UCSD-AML1 (cell line): ENCODE results near the gene BTC.
"Not testable (repeated sequence)": the region's sequence is repeated elsewhere in the genome, so short reads cannot be mapped to it uniquely, and the experiment has no call there.

Experiments used
- DNase-seq: peaks from one replicate; lab custom pipeline; 2025; ENCODE audit not compliant: unreplicated experiment; lab: John Stamatoyannopoulos, UW

Gene BTC, protein sequence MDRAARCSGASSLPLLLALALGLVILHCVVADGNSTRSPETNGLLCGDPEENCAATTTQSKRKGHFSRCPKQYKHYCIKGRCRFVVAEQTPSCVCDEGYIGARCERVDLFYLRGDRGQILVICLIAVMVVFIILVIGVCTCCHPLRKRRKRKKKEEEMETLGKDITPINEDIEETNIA

DNA sequence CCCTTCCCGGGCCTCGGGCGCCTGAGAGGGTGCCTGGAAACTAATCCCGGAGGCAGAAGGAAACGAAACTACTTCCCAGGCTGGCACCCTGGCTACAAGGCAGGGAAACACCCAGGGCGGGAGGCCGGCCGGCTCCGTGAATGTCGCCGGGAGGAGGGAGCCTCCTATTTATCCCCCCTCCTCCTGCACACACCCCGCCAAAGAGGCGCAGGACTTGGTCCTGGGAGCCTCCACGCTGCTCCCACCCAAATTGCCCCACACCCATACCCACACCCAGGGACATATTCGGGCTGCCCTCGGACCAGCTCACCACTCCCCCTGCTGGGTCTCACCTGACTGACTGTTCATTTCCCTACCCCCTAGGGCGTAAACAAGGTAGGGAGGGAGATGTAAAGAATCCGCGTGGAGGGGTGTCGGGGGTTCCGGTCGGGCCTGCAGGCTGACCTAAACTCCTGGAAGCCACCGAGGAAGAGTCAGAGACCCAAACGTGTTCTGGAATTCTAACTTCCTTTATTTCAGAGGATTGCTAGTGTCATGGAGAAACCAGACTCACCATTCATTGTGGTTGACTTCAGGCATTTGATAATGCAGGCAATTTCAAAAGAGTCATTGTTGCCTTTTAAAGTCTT, at the start of gene BTC:
Gene BTC (minus strand): TSS at position 142 of the 629 bp plus-strand sequence. CDS start 198 bp downstream, outside the sequence.
- DNase-seq = no peak

DNA sequence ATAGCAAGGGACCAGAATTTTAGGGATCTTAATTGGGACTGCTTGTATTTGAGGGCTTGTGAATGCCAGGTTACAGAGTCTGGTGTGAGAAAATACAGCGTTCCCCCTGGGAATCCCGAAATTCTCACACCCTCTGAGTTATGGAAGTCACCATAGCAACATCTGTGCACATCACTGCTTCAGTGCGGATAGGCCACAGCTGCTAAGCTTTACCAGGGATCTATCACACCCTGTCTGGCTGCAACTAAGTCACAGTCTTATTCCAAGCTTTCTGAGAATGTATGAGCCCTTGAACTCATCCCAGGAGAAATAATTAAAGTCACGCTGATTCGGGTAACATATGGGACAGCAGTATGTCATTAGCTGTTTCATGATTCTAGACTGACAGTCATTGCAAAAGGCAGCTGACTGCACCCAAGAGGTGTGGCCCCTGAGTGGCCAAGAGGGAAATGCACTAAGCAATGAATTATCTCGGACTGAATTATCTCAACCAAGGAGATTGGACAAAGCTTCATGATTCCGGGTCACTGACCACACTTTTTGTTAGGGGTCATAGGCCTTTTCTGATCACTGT, 46.7 kb upstream of the BTC start:
- no peak for DNase-seq

DNA sequence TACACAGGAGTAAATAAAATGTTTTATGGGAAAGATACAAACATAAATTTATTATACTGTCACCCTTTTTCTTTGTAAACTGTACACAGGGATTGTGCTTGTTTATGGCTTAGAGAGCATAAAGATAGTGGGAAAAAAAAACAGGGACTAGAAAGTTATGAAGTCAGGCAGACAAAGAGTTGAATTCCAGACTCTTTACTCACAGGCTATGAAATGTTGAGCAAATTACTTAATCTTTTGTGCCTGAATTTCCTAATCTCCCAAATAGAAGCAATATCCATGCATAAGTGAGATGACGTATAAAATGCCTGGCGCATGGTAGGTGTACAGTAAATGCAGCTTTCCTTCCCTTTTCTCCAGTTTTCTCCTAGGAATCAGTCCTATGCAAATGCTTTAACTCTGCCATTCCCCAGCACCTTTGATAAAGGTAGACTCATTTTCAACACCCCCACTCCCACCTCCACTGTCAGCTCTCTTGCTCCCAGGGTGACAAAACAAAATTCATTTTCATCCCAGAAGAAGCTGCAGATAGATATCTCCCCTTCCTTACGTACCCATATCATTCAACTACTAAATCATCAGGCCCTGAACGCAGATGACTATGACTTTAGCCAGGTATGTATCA, 44.5 kb upstream of the BTC start:
- no peak for DNase-seq

DNA sequence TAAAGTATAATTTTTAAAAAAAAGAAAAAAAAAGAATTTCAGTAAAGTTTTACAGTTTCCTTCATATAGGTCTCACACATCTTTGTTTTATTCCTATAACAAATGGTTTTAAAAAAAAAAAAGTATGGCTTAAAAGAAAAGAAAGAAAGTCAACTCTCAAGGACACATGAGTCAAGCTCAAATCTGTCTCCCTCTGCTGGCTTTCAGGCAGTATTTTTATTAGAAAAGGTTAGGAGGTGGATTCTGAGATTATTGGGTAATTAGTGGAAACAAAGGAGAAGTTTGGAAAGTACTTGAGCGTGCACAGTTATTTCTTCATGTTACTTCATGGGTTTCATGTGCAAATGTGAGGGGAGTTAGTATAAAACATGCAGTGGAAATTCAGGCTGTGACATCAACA, 36.6 kb upstream of the BTC start:
- DNase-seq = no peak

DNA sequence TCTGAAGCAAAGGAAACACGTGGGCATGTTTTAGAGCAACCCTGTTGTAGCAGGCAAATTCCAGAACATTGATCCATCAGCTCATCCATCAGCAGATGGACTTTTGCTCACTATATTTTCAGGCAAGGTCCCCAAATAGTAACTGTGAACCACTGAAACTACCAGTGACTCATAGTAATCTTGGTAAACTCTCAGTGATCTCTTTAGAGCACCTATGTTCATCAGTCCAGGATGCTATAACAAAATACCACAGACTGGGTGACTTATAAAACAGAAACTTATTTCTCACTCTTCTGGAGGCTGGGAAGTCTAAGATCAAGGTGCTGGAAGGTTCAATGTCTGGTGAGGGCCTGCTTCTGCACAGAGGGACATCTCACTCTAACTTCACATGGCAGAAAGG, 28.9 kb upstream of the BTC start:
- no peak for DNase-seq

DNA sequence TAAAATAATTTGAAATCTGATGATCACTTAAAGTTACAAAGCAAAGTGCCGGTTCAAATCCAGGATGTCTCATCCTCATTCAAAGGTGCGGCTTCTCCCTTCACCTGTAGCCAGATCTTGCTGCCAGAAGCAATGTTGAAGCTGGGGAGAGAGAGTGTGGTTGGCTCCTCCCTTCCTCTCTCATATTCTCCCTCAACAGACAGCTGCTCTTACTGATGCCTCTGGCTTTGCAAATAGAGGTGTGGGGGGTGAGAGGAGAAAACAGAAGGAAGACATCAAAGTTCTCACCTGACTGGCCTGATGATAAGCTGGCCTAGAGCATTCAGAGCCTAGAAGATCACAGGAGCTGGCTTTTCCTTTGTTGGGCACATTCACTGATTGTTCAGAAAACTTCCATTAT, 28.3 kb upstream of the BTC start:
- DNase-seq = no peak

DNA sequence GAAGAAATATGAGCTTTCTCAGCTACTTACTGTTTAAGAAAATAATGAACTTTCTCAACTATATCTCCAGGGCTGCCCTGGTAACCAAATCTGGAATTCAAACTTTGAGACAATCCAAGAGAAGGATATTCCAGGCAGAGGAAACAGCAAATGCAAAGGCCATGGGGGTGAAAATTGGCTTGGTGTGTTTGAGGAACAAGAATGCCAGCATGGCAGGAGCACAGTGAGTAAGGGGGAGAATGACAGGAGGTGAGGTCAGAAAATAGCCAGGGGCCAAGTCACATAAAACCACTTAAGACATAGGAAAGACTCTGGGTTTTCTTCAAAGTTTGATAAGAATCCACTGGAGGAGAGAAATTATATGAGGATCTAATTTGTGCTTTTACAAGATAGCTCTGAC, 27.2 kb upstream of the BTC start:
- DNase-seq = no peak

DNA sequence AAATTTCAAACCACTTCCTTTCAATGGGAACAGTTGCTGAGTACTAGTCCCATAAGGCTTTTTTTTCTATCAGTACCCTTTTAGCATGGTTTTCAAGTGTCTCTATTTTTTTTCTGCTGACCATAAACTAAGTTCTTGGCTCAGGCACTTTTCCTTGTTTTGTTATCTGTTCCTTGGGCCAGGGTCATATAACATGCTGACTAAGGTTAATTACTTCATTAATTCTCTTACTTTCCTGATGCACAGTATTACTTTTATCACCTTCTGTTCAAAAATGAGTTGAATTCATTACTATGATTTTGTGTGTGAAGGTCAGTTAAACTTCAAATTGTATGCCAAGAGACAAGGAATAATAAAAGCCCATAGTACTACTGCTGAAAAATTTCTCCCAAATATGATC, 19.7 kb upstream of the BTC start:
- DNase-seq = no peak

DNA sequence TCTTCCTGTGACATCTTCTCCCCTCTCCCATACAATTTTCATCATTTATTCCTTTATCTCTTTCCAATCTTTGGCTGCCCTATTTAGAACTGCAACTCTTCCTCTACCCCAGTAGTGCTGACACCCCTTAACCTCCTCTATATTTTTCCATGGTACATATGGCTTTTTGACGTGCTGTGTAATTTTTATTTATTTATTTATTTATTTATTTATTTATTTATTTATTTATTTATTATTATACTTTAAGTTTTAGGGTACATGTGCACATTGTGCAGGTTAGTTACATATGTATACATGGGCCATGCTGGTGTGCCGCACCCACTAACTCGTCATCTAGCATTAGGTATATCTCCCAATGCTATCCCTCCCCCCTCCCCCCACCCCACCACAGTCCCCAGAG, 17.7 kb upstream of the BTC start:
- not testable (repeated sequence) for DNase-seq

DNA sequence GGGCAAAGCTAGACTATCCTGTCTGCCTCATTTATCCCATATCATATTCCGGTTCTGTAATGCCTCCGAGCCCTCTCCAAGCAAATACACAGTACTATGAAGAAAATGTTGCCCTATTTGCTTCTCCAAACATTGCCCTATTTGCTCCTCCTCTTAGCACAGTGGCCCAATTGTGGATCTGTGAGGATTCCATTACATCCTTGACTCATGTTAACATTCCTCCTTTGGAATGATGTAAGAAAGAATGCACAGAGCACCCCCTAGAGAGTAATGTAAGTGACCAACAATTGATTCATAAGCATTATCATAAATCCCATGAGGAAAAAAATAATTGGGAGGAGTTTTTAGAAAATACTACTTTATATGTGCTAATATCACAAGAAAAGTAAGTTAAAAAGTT, 11.3 kb upstream of the BTC start:
- no peak for DNase-seq

DNA sequence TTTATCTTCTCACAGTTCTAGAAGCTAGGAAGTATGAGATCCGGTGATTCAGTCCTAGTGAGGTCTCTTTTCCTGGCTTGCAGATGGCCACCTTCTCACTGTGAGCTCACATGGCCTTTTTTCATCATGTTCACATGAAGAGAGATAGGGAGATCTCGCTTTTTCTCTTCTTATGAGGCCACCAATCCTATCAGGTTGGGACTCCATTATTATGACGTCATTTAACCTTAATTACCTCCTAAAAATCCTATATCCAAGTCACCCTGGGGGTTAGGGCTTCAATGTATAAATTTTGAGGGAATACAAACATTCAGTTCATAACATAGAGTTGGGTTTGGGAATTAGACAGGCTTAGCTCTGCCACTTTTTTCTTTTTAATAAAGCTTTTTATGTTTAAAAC, 6.0 kb upstream of the BTC start:
- no peak for DNase-seq

DNA sequence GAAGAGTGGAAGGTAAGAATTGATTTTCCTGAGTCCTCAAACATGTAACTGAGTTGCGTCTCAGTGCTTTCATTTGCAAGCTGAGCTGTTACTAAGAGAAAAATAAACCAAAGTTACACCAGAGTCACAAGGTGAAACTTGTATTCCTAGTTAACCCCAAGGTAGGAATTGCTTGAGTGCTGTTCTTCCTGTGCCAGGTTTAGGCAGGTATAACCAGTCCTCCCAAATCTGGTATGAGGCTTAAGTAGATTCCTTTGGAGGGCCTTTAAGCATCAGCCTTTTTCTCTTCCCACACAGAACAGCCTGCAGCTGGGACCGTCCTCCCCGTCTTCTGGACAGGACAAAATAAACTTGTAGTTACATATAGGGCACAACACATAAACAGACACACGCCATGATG, 2.3 kb upstream of the BTC start:
- no peak for DNase-seq

DNA sequence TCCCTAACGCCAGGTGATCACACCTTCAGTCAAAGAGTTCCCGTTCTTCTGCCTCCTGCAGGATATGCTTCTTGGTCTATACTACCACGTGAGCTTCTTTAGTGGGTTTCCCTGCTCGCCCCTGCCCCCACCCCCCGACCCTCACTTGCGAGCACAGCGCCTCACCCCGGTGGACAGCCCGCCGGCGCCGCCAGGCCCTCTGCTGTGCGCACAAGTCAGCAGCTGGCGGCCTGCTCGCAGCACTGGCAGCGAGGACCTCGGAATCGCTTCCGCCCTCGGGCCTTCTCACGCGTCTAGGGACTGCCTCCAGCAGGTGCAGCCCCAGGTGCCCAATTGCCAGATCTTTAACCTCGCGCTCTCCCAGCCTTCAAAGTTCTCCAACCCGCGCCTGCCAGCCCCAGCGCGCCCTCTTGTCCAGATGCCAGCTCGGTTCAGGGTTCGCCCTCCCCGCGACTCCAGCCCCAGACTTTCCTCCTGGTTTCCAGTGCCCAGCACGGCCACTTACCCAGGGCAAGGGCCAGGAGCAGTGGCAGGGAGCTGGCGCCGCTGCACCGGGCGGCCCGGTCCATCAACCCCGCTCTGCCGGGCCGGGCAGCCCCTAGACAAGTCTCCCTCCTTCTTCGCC, 454 bp downstream of the BTC start:
- no peak for DNase-seq

DNA sequence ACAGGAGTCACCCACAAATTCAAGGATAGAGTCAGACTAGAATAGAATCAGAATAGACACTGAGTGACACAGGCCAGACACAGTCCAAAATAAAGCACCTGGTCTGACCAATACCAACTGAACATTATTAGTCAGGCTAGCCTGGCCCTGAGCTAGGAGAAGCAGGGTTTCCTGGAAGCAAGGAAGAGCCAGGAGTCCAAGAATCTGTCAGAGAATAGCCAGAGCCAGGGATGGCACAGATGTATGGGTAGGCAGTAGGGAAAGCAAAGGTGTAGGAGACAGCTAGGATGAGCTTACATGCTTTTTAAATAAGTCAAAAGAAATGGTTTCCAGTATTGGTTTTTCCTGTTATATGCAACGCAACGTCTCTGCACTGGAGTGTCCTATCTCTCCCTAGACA, 3.7 kb downstream of the BTC start:
- DNase-seq = no peak

DNA sequence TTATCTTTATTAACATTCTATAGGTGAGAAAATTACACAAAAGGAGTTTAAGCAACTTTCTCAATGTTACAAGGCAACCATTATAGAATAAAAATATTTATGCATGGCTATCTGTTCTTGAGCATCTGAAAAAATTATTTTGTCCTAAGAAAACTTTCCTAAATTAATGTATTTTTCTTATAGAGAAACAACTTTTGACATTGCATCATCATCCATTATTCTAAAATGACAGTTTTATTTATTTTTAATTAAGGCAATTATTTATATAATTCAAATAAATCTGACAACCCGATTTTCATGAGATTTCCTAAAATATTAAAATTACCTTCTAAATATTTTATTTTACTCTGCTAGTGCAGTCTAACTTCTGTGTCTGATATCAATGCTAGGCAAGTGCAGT, 4.8 kb downstream of the BTC start:
- no peak for DNase-seq

DNA sequence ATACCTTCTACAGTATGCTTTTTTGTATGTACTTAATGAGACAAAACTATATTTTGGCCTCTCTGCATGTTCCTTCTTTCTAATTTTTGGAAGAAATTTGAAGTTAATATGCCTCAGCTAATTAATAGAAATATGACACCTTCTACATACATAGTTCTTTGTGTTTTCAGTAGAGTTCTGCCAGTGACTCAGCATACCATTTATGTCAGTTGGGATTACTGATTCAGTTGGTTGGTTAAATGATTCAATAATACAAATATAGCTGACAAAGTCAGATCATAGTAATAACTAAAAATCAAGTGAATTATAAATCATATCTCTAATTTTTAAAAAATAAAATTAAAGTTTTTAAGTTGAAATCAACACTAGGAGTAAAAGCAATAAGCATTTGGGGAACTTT, 16.8 kb downstream of the BTC start:
- DNase-seq = no peak

DNA sequence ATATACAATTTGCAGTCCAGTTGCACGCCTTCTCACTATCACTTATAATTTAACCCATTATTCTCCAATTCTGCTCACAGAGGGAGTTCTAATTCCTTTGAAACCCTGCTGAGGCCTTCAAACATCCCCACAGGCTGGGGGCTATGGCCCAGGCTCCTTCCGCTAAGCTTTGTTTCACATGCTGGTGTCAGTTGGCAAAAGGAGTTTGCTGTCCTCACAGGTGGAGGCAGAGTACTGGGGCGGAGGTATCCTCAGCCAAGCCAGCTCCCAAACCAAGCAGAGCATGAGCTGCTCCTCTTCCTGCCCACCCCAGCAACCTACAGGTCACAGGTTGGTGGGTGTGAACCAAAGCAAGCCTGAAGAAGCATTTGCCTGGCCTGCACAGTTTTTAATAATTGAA, 21.5 kb downstream of the BTC start:
- no peak for DNase-seq

DNA sequence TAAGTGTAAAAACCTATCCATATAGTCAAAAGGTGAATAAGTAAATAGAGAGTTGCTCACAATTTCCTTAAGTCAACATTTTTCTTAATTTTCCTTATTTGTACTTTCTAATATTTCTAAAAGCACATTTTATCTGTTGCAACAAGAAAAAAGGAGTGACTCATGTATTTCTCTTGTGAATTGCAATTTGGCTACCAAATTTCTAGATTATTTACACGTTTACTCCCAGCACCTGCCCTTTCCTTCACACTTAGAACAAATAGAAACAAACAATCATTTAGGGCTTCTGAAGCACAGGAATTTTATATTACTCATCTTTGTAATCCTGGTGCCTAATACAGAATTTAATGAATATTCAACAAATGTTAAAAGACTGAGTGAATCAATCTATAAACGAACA, 22.2 kb downstream of the BTC start:
- DNase-seq = no peak

DNA sequence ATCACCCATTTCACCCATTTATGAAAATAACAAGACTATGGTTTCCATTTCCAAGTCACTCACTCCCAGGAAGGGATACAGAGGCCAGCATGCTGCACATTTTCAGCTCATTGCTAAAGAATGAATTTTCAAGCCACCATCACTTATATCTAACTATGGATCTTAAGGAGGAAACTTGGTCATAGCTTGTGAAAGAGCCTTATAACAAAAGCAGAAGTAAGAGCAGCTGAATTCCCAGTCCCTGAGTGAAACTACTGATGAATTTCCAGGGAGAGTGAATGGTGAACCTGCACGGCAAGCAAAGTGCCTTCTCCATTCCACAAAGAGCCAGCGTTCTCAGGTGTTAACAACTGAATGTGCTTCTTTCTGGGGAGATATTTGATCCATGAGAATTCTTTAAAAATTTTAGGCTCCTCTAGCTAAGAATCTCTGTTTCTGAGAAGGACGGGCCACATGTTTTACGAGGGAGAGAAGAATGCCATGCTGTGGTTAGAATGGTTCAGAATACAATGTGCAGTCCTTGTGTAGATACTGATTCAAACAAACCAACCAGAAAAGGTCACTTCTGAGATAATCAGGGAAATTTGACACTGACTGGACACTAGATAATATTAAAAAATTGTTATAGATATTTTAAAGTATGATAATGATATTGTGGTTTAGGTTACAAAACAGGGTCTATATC, 24.0 kb downstream of the BTC start:
- DNase-seq = no peak

DNA sequence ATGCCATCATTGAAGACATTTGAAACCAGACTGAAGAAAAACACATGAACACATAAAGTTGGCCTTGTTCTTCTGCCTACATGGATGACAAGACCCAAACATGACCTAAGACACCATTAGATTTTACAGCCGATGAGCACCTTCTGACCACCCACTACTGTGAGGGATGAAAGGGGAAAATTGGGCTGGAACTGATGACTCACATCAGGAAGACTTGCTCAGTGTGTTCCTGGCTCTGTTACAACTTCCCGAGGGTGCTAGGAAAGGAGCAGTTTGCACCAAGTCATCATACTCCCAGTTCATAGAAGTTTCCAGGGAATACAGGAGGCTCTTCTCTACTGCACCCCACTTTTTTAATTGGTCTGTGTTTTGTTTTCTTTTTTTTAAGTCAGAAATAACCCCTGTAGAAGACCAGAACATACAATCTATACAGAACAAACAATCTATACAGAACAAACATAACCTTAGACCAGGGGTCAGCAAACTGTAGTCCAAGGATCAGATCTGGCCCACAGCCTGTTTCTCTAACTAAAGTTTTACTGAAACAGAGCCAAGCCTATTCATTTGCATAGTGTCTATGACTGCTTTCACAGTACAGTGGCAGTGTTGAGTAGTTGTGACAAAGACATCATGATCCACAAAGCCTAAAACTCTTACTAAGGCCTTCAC, 25.3 kb downstream of the BTC start:
- DNase-seq = no peak

DNA sequence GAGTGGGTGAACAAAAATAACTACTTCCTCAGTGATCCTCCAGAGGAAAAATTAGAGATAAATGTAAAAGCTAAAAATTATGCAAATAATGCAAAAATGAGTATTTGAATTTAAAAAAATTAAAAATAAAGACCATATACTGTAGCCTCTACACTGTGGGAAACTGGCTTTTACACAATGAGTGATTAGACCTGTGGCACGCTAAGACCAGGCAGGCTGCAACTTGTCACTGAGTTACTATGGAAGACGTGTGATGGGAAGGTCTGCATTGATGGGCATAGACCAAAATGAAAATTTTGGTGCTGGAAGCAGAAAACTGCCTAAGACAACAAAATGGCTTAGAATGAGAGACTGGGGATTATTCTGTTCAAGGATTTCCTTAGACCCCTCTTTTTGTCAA, 30.2 kb downstream of the BTC start:
- no peak for DNase-seq
